ENCODE data around the gene ZNF354C.

Gene ZNF354C

DNA sequence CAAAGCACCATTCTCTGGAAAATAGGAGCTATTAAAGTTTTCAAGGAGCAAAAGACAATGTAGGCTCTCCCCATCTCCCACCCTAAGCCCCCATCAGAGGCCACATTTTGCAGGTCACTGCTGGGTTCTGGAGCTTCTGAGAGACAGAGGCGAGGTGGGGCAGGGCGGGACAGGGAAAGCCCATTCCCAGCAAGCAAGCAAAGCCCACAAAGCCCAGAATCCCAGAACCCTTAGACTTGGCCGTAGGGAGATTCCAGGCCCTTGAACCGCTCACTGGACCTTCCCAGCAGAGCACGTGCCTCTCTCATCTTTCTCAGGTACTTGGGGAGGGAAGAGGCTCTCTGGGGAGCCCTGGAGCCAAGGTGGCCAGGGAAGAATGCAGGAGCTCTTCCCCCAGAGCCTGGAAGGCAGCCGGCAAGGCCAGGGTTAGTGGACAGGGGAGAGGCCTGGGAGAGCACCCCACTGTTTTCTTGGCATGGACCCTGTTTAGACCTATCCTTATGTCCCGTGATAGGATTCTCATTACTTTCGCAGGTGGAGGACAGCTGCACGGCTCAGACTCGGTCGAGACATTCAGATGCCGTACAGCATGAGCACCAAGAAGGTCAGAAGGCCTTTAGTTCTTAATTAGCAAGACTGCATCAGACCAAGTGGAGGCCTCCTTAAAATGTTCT lies 52.4 kb downstream of the ZNF354C start:
- no peak overlapping the region for H3K4me3 ChIP-seq

DNA sequence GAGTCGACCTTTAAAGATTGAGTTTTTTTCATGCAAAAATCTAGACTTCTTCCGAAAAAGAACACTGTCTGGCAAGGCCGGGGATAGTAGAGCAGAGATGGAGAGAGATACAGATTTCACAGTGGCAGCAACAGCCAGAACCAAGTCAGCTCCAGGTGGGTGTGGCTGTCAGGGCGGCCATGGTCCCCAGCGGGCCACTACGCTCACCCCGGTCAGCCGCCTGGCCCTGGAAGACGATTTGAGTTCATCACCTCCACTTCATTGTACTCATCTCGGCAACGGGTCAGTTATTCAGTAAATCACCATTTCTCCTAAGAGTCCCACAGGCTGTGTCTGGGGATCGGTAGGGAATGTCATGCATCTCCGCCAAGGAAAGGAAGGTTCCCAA lies 53.0 kb downstream of the ZNF354C start:
- no peak overlapping the region for H3K4me3 ChIP-seq
- no peak overlapping the region for H3K27ac ChIP-seq

More for the DNA sequence above, 52.4 kb downstream of the ZNF354C start:
- H3K27ac ChIP-seq: no peak overlapping the region

DNA sequence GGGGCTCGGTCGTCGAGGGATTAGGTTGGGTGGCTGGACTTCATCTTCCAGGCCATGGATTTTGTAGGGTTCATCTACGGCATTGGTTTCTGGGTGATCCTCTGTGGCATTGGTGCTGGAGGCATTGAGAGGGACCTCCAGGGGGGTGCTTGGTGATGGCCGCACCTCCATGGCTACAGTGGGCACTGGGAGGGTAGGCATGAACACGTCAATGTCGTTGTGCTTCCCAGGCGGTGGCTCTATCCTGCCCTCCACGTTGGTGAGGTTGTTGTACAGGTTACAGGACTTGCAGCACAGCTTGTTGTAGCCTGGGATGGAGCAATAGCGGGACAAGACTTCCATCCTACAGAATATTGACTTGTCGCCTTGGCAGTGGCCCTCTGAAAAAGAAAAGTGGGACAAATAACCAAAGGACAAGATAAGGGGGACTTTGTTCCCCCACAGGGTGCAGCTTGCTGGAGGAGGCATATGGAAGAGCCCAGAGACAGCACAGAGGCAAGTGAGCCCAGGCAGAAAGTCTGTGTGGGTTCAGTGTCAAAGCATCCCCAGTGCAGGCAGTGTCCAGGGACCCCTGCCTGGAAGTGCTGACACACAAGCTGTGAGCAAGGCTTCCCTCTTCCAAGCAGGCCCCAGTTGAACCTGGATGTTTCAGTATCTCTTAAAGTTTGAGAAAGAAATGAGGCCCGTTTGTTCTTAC lies 53.9 kb downstream of the ZNF354C start:
- Histone ChIP-seq H3K4me3 (no peak overlapping the region), H3K27ac (no peak overlapping the region)

DNA sequence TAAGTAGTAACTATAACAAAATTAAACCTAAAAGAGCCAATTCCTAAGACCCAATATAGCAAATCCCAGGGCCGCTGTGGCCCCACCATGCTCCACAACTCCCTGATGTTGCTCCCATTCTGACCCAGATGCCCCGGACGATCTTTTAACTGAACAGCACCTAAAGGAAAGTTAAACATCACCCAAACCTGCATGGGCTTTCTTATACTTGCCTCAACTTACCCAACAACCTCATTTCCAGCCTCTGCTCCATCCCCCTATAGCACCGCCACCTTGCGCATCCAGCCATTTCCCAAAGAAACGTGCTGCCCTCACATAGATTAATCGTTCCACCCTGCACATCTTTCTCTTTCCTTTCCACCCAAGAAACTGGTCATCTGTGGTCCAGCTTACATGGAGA lies 54.6 kb downstream of the ZNF354C start:
- Histone ChIP-seq H3K27ac (no peak overlapping the region), H3K4me3 (no peak overlapping the region)

DNA sequence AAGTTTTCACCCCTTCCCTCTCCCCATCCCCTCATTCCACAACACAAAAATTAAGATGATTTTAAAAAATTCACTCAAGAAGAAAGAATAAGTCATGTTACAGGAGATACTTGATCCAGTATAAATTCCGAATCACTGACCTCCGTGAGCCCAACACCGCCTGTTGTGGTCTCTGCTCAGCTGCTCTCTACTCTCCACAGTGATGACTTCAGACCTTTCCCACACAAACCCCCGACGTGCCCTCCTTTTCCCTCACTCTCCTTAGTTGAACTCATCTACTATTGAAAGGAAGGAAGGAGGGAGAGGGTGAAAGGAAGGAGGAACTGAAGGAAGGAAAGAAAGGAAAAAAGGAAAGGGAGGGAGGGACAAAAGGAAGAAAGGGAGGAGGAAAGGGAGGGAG lies 55.1 kb downstream of the ZNF354C start:
- H3K27ac ChIP-seq: no peak overlapping the region
- H3K4me3 ChIP-seq: no peak overlapping the region

DNA sequence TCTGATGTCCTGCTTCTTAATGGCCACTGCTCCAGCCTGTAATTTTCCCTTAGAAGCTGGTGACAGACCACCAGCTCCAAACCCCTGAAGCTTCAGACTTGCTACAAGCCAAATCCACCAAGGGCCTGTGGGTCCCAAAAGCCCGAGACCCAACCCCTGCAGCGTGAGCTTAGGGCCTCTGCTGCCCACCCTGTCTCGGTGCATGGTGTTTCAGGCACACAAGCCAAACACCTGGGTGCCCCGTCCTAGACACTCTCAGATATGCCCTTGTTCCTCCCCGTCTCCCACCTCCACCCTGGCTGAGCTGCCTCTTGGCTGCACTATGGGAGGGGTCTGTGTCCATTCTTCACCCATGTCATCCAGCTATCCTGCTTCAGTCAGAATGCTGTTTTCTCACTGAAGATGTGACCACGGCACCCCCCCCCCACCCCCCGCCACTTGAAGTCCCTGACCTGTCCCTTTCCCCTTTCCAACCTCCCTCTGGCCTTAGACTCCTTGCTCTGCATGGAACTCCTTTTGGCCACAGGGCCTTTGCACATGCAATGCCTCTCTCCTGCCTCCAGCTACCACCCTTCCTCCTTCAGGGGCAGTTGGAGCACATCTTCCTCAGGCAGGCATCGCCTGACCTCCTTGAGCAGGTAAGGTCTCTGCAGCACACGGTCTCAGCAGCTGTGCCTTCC lies 55.8 kb downstream of the ZNF354C start:
- H3K4me3 ChIP-seq: no peak overlapping the region

DNA sequence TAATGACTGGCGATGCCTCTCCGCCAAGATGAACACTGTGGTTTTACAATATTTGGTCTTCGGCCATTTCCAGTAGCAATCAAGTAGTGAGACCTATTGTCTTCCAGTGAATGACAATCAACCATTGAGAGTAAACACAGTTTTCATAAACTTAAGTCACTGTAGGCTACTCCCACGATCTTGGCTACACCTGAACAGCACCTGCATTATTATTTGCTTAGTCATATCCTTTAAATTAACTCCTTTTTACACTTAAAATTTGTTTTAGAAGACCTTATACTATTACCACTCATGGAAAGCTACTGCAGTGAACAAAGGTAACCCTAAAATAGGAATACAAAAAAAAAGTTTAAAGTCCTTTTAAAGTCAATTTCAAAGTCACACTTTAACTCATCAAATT lies 58.2 kb downstream of the ZNF354C start:
- Histone ChIP-seq H3K27ac (no peak overlapping the region), H3K4me3 (no peak overlapping the region)

More for the DNA sequence above, 55.8 kb downstream of the ZNF354C start:
- no peak overlapping the region for H3K27ac ChIP-seq

DNA sequence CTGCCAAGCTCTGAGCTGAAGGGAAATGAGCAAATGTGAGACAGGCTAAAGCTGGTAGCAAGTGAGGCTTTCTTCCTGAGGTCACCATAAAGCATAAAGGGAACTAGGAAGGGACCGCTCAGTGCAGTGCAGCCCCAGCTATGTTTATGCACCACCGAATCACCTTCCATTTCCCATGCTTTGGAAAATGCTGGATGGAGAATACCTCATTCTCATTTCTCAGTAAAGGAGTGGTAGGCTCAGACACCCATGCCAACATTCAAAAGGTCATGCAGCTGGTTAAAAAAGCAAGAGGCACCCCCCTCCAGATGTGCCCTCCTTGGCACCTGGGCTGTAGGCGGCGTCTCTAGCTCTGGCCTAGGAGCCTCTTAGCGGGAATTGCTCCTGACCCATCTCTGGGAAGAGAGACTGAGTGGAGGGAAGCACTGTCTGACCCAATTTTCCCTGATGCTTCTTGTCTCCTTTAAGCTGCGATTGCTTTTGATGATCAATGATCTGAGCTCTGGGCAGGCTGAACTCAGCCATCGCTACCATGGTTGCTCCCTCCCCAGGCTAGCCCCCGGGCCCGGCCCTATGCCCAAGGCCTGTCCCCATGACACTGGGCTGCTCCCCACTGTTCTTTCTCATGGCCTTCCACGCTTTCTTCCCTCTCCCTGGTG lies 58.7 kb downstream of the ZNF354C start:
- no peak overlapping the region for H3K27ac ChIP-seq
- H3K4me3 ChIP-seq: no peak overlapping the region

DNA sequence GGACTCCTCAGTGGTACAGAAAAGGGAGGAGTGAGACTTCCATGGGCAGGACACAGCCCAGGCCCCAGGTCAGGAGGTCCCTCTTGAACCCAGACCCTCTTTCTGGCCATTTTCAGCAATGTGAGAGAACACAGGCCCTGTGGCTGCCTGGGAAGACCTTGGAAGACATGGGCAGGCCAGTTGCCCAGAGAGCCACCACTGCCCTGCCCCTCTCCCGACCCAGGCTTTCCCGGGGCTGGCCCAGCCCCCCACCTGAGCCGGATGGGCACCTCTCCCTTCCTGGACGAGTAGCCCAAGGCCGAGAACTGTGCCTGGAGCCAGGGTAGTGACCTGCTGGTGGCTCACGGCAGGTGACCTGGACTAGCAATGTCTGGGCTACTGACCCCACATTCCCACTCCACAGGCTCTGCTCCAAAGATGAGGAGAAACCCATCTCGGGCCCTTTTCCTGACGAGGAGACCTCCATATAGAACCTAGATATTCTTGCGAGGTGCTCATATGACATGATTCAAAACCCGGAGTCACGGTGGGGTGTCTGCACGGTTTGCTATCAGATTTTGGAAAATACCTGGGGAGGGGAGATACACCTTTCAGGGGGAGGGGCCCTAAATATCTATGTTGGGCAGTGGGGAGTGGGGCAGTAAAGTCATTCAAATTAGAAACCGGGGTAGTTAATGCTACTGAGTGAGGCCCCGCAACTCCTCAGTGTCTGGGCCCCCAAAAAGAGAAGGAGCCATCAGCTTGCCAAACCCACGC lies 59.4 kb downstream of the ZNF354C start:
- Histone ChIP-seq H3K4me3 (no peak overlapping the region), H3K27ac (no peak overlapping the region)

DNA sequence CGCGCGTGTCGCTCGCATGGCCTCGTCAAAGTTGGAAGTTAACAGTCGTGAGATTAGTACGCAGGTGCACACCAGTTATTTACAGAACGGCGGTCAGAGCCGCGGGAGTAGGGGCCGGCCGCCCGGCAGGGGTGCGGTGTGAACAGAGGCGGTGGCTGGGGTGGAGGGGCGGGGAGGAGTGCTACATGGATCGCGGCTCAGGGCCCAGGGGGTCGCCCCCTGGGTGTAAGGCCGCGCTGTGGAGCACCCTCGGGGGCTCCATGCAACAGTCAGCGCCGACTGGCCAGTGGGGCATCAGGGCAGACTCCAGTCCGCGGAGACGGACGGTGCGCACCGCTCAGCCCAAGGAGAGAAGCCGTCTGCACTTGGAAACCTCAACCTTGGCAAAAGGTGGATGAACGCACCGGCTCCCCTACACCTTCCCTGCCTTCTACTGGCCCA lies 60.3 kb downstream of the ZNF354C start:
- Histone ChIP-seq H3K4me3 (no peak overlapping the region), H3K27ac (no peak overlapping the region)

DNA sequence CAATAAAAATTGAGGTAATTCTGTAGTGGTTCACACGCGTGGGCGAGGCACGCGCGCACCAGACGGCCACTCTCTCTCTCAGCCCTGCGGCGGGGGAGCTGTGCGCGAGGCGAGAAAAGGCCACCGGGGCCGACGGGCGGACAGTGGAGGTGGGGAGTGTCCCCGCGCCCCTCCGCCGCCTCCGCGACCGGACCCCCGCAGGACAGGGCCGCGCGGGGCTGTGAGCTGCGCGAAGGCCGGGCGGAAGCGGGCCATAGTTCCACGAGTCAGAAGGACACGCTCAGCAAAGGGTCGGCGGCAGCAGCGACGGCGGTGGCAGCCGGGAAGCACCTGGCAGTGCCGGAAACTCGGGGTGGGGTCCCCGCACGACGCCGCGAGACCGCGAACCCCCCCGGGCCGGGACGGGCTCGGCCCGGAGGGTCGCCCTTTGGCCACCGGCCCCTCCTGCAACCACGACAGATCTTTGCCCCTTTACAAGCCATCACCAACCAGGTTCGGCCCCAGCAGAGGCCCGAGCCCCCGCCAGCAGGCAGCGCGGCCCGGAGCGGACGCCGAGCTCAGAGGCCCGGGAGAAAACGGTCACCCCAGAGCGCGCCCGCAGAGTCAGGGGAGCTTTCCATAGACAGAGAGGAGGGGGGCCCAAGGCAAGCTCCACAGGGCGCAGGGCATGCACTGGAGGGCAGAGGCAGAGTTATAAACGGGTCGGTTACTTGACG lies 60.9 kb downstream of the ZNF354C start:
- no peak overlapping the region for H3K4me3 ChIP-seq
- H3K27ac ChIP-seq: no peak overlapping the region

DNA sequence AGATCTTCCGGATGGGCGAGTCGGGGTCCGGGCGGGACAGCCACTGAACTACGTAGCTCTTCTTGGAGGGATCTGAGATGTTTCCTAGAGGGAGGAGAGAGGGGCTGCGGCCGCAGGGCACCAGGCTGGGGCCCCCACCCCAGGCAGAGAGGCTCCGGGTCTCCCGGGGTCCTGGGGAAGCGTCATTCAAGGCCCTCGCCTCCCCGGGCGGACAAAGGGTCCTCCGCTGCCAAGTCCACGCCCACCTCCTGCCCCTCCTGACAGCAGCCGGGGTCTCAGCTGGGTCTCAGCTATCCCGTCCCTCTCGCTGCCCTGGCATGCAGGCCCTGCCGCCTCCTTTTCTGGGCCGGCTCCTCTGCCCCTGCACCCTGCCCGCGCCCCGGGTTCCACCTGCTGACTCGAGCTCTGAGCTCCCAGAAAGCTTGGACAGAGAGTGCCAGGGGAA lies 61.5 kb downstream of the ZNF354C start:
- no peak overlapping the region for H3K27ac ChIP-seq
- H3K4me3 ChIP-seq: no peak overlapping the region

DNA sequence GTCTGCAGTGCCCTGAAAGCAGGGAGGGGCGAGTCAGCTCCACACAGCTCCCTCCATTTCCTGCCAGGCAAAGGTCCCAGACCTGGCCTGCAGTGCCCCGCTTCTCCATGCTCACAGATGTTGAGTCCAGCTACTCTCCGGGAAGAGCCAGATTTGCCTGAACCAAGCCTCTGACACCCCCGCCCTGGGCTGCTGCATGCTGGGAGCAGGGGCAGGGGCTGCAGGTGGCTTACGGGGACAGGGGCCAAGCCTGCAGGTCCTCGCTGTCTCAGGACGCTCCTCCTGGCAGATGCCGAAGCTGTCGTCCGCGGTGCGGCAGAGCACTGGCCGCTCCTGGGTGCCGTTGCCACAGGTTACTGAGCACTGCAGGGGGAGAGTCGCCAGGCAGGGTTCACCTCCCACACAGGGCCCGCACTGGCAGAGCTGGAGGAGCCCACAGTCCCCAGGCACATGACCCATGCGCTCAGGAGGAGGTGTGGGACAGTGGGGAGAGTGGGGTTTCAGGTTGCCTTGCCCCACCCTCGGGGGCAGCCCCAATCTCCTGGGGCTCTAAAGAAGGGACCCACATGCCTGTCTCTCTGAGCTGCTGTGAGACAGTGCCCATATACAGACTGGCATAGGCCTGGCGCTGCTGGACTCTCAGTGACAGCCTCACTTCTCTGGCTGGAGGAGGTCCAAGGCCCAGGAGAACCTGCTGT lies 62.4 kb downstream of the ZNF354C start:
- Histone ChIP-seq H3K4me3 (no peak overlapping the region), H3K27ac (no peak overlapping the region)

DNA sequence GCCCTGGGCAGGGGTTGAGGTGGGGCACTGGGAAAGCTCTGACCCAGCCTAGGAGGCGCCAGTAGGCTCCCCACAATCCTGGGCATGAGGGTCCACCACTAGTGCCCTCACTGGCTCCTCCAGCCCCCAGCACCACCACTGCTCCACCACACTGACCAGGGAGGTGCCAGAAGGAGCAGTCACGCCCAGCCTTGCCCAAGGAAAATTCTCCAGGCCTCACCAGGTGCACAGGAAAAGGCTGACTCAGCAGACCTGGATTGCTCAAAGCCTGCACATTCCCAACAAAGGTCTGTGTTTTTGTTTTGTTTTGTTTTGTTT lies 62.9 kb downstream of the ZNF354C start:
- H3K27ac ChIP-seq: no peak overlapping the region

DNA sequence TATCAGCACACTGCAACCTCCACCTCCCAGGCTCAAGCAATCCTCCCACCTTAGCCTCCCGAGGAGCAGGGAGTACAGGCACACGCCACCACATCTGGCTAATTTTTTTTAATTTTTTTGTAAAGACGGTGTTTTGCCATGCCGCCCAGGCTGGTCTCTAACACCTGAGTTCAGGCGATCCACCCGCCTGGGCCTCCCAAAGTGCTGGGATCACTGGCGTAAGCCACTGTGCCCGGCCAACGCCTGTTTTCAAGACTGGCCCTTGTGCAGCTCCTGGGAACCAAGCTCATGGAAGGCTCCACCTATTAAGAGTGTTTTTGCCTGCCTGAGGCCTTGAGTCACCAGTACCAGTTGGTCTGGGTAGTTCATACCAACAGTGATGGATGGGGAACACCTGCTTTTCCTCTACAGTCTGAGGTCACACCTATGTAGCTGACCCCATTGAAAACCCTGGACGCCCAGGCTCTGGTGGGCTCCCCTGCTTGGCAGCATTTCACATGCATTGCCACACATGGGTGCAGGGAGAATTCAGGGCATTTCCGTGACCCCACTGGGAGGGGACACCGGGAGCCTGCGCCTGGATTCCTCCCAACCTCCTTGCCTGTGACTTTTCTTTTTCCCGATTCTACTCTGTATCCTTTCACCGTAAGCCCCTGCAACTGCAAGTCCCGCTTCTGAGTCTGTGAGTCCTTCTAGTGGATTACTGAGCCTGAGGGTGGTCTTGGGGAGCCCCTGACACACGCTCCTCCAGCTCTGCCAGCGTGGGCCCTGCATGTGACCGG lies 63.5 kb downstream of the ZNF354C start:
- Histone ChIP-seq H3K4me3 (no peak overlapping the region), H3K27ac (no peak overlapping the region)

More for the DNA sequence above, 62.9 kb downstream of the ZNF354C start:
- H3K4me3 ChIP-seq: no peak overlapping the region

DNA sequence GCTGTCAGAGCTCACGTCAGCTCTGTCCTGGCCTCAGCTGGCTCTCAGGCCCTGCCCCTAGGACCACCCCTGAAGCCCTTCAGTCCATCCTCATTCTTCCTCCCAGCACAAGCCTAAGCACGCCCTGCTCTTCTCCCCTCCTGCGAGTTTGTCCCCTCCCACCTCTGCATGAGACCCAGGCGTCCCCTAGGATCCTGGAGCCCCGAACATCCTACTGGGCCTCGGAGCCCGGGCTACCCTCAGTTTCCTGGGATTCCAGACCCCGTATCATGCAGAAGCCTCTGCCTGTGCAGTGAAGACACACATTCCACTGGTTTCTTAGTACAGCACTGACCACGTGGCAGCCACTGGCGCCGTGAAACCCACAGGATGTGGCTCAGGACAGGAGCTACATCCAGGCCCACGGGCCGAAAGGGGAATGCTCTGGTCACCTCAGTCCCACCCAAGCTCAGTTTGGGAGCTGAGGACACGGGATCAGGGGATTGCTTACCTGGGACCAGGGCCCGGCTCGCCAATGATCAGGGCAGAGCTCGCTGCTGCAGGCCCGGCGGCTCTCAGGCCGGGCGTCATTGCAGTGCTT lies 64.2 kb downstream of the ZNF354C start:
- no peak overlapping the region for H3K27ac ChIP-seq
- H3K4me3 ChIP-seq: no peak overlapping the region

All from skin epidermis (tissue), 12 donors.